ENCODE data around the gene OSBPL5.

OSBPL5 gene

DNA sequence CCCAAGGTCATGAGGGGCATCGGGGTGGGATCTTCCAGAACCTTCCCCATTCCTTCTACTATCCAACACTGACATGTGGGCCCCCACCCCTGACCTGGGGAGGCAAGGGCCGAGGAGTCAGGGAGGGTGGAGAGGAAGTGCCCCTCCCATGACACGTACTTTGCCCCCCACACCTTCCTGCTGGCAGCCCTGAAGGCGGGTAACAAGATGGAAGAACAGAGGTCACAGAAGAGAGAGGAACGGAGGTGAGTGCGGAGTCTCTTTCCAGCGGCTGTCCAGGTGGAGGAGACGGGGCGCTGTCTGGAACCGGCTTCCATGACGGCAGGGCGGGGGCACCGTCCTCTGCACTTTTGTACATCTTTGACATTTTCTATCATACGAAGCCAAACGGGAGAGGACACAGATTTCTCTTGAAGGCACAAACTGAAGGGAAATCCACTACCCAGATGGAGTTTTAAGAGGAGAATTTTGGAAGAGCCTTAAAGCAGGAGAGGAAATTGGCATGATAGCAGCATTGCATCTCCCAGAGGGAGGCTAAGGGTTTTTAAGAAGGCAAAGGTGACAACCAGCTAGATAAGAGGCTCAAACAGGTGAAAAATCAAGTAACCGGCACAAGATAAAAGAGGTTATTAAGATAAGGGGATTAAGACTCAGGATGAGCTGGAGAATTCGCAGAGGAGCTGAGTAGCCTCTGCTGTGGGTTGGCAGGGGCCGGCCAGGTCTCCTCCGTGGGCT, 16.7 kb downstream of the OSBPL5 start:
- no peak for DNase-seq

DNA sequence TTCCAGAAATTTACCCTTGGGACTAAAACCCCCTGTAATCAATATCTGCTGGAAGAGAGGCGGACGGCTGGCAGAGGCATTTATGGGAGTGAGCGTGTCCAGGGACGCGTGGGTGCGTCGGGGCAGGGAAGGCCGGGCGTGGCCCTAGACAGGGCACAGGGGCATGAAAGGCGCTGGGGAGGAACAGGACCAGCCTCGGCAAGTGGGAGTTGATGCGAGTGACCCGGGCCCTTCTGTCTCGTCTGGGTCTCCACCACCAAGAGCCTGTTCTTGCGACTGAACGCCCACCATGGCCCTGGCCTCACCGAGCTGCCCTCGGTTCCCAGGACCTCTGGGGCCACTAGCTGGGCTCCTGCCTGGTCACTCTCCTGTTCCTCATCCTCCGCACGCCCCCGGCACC, 17.5 kb downstream of the OSBPL5 start:
- DNase-seq, result no peak

DNA sequence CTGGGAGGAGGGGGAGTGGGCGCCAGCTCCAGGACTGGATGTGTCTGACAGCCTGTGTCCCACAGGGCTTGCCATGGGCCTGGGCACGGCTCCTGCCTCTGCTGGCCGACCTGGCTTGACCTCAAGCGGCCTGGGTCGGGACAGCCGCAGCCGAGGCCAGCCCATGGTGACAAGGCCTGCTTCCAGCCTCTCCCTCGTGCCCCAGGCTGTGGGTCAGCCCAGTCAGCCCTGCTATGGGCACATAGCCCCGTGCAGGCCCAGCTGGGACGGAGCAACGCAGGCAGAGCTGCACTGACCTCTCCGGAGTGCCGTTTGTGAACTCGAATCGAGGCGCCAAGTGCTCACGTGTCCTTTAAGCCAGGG, 17.9 kb downstream of the OSBPL5 start:
- DNase-seq, result no peak

DNA sequence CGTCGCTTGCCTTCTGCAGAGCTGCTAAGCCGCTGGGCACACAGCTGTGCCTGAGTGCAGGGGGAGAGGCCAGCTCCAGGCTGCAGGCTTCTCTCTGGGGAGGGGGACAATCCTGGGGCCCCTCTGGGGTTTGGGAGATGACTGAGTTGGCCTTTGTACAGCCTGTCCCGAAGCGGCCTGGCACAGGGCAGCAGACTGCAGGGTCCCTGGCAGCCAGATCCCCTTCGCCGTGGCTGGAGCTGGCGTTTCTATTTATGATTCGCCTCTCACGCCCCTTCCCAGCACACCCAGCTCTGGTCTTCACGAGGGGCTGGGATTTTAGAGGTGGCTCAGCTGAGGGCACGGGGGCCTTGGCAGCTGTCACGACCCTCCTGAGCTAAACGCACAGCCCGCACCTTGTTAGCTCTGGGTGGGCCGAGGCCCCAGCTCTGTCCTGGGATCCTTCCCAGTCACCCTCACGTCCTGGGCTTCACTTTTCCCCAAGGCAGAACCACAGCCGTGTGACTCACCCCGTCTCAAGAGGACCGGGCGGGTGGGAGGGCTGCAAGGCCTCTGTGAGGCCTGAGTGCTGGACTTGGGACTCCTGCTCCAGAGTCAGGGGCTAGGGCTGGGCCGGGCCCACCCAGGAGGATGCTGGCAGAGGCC, 18.4 kb downstream of the OSBPL5 start:
- no peak for DNase-seq

DNA sequence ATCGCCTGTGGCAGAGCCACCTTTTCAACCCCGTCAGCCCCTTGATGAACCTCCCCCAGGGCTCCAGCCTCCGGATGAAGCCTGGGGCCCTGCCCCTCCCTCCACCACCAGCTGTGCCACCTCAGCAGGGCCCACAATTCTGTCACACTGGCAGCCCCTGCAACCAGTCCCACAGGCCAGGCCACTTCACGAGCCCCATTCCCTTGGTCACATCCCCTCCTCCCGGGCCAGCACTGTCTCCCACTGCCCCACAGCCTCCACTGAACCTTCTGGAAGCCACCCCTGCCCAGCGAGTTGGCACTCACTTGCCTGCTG, 19.9 kb downstream of the OSBPL5 start:
- DNase-seq, result no peak

DNA sequence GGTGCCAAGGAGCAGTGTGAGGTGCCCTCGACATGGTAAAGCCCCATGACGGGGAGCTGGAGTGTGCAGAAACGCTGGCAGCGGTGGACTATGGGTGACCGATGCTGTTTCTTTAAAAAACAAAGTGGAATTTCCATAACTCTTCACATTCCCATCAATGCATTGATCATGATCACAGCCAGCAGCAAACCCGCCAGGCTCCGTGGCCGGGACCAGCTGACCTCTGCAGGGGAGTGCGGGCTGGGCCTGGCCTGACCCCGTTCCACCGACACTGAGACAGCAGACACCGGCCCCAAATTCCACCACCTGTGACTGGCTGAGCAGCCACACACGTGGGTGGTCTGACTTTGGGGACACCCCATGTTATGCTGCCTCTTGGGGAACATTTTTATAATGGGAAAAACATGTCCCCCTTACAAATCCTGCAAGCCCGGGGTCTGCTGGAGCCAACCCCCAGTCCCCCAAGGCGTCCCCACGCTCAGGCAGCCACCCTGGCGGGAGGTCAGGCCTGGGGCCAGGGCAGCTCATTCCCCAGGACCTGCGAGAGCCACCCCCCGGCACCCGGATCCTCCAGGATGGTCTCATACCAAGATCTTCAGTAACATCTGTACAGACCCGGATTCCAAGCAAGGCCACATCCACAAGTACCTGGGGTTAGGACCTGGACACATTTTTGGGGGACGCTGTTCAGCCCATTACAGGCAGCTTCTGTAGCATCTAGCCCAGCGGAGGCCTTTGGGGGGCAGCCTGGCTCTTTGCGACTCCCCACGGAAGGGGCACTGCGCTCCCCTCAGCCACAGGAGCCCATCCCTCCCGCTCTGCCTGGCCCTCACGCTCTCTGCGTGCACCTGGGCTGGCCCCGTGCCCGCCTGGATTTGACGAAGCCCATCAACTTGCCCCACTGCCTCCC, 20.6 kb downstream of the OSBPL5 start:
- no peak for DNase-seq

DNA sequence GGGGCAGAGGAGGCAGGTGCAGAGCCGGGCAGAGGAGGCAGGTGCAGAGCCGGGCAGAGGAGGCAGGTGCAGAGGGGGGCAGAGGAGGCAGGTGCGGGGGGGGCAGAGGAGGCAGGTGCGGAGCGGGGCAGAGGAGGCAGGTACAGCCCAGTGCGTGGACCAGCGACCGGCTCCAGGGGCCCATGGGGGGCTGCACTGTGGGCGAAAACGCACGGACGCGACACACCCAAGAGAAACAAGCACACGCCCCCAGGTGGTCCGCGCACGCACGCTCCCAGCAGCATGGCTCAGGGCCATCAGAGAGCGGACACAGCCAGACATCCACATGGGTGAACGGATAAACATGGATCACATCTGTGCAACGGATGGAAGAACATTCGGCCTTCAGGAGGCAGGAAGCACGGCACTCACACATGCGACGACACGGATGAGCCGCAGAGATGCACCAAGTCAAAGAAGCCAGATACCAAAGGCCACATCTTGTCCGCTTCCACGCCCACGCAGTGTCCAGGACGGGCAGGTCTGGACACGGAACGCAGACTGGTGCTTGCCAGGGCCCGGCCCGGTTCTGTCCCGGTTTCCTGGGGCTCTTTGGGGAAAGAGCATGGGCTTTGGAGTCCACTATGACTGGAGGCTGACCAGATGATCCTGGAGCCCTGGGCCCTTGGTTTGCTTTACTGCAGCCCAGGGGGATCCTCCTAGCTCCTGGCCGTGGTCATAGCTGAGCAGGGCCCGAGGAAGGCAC, 21.8 kb downstream of the OSBPL5 start:
- DNase-seq, result no peak

DNA sequence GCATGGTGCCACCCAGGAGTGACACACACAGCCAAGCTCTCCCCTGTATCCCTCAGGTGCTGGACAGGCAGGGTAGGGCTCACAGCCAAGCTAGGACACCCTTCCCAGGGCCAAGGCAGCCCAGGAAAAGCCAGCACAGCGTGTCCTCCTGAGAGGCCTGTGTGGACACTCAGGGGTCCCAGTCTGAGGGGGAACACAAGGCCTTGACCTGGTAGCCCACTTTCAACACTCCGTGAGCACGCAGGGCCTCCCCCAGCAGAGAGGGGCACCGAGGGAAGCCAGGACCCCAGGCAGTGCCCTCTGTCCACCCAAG, 24.9 kb downstream of the OSBPL5 start:
- DNase-seq, result no peak

DNA sequence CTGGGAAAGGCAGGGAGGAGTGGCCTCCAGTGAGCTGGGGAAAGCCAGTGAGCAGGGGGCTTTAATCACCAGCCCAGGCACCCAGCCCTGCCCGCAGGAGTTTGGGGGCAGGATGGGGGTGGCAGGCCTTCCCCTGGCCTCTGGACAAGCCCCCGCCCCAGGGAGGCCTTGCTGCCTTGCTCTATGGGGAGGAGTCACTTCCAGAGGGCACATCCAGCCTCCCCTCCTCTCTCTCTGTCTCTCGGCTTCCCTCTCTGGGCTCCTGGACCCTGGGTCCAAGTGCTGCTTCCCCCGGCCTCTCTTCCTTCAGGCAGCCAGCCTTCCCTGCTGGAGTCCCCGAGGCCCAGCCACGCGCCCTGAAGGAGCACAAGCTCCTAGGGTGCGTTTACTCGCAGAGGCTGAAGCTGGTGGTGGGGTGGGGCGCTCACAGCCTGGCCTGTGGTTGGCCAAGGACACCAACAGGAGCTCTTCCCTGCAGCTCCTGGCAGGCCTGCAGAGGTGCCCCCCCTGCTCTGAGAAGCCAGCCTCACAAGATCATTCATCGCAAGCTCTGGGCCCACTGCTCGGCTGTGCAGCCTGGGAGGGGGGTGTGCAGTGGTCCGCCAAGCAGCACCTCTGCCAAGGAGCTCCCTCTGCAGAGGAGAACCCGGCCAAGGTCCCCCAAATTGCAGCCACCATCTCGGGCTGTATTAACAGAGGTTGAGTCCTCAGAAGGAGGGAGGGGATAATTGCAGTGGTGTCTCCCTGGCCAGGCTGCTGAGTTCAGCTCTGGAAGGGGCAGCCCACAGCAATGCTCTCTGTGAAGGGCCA, 25.4 kb downstream of the OSBPL5 start:
- no peak for DNase-seq

DNA sequence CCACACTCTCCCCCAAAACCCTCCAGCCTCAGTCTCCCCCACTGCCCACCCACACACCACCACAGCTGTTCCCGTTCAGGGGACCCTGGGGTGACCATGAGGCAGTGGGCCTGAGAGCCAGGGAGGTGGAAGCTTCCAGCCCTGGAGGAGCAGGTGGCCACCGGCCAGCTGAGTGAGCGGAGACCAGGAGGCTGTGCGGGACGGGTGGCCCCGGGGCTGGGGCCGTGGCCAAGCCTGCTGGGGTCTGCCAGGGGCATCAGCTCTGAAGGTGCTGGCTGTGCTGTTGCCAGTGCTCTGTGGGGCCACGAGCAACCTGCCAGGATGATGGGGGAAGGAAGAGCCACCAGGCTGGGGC, 26.0 kb downstream of the OSBPL5 start:
- no peak for DNase-seq

DNA sequence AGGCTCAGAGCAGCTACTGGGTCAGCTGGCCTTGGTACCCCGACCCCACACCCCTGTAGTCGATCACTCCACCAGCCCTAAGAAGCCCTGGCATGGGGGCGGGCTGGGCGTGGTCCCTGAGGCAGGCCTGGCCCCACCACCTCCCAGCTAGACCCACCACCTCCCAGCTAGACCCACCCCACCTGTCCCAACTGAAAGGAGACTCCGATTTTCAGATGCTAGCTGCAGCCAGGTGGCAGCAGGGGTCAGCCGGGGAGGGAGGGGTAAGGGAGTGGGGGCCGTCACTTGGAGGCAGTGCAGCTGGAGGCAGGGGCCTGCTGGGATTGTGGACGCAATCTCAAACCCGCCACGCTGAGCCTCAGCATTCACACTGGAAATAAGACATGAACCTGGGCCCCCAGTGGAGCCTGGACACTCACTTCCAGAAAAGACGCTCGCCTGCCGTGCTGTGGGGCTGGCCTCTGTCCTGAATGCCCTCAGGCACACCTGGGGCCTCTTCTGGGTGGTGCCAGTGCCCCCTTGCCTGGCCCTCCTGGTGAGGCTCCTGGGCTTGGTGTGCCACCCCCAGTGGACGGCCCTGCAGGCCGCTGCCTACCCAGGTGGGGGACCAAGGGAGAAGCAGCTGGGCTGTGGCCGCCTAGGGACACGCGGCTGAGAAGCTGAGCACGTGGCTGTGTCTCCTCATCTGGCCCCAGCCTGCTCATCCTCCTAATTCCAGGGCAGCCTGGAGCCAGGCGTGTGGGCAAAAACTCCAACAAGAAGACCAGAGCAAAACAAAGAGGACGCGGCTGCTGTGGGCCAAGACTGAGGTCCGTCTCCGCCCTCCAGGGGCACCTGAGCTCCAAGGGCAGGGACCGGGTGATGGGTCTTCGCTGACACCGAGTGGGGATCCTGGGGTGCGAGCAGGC, 26.7 kb downstream of the OSBPL5 start:
- DNase-seq, result no peak

DNA sequence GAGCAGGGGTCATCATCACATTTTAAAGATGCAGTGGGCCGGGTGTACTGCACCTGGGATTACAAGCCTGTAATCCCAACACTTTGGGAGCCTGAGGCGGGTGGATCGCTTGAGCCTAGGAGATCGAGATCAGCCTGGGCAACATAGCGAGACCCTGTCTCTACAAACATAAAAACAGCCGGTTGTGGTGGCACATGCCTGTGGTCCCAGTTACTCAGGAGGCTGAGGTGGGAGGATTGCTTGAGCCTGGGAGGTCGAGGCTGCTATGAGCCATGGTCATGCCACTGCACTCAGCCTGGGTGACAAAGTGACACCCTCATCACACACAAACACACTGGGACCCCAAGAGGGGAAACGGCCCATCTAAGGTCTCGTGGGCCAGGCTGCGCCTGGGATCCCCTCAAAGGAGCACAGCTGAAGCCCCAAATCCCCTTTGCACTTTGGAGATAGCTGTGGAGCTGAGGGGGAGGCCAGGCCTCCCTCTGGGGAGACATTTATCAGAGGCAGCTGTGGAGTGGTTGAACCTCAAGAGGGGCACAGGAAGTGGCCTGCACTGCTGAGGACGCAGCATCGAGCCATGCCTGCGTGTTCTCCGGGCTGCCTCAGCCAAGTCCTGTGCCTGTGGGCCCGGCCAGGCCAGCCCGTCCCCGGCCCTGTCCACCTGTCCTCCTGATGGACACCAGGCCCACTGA, 27.5 kb downstream of the OSBPL5 start:
- no peak for DNase-seq

DNA sequence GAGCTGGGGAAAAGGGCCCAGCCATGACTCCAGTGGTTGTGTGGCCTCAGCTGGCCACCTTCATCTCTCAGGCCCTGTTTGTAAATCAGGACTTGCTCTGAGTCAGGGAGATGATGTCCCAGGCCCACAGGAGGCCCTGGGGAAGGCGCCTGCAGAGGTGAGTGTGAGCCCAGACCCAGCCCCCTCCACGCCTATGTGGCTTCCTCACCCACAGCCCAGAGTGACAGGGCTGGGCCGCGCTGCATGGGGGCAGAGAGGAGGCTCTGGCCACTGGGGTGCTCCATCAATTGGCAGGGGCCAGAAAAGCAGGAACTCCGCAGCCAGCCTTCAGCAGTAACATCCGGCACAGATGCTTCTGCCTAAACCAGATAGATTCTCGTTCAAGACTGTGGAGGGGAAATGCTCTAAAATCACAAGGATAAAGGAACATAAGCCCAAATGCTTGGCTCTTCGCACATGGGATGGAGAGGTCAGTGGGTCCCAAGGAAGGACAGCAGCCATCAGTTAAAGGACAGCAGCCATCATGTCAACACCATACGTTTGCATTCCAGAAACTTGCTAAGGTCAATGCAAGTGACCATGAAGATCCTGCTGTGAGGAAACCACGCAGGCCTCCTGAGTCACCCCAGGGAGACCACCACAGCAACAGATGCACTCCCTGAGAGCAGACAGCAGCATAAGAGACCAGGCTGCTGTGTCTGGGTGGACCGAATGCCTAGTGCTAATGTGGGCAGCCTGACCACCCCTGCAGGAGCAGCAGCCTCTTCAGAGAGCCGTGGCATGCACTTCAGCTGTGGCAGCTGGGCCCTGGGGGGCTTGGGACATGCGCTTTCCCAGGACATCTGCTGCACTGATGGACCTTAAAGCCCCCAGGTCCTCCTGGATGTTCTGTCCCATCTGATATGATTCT, 28.3 kb downstream of the OSBPL5 start:
- DNase-seq, result no peak

DNA sequence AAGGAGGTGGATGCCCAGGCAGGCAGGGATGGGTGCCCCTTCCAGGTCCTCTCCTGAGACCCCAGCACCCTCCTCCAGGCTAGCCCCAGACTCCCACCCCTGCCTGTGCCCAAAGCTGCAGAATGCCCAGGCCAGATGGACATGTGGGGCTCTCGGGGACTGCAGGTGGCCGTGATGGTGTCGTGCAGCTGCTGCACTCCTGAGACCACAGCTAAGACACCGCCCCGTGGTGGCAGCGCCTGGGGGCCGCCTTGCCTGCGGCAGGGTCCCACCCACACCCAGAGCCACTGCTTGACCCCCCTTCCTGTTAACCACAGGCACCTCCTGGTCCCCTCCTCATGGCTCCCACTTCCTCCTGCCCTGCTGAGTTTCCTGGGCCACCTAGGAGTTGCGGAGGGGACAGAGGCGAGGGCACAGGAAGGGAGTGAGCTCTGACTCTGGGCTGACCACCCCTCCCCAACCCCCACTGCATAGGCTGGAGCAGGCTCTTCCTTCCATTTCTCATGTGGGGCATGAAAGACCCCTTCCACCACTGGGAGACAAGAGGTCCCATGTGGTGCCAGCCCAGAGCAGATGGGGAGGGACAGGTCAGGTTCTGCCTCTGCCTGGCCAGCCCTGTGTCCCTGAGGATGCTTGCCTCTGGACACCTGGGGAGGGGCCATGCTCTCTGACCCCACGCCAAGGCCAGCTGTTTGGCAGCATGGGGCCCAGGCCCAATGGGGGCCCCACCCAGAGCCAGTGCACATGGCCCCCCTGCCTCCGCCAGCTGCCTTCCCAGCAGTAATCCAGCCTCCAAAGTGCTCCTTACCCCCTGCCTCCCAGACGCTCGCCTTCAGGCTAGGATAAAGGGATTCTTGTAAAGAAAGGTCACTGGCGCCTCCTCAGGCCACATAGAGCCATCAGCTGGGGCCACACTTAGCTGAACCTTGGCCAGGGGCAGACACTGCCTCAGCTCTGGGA, 29.3 kb downstream of the OSBPL5 start:
- no peak for DNase-seq

DNA sequence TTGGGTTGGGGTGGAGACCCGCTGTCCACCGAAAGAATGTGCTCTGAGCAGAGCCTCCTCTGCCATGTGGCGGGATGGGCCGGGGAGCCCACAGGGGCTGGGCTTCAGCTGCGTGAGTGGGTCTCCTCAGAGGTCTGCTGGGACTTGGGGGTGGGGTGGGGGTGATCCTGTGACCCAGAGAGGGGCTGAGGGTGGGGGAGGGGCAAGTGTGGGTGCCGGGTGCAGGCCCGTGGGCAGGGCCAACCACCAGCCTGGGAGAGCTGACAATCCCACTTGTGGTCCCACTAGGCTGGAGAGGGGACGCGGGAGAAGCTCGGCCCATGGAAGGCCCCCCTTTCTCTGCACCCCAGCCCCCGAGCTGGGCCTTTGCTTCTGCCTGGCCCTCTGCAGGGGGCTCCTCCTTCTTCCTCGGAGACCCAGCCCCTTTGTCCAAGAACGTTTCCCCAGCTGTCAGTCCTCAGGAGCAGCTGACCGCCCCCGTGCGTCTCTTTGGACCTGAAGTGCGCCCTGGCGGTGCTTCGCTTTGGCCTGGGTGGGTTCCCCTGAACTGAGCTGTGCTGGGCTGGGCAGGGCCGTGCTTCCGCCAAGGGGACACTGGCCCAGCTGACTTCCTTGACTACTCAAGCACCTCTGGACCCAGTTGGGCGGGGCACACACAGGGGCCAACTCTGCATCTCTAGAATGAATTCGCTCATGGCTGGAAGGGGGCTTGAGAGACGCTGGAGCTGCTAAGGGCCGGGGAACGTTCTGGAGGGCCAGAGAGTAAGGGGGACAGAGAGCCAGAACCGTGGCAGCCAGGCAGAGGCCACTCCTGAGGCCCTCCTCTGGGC, 30.2 kb downstream of the OSBPL5 start:
- no peak for DNase-seq

DNA sequence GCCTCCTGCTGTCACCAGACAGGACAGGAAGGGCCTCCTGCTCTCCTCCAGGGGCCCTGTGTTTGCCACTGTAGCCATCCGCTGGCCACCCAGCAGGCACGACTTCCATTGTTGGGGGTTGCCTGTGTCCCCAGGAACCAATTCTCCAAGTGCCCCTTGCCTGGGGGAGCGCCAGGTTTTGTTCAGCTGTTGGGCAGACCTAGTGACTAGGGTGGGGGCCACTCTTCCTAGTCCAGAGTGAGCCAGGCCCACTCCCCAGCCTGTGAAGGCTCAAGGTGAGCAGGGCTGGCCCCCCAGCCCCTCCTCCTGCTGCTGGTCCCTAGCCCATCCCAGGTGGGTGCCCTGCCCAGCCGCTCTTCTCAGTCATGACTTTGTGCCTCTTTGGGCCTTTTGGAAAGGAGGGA, 30.9 kb downstream of the OSBPL5 start:
- no peak for DNase-seq

All from NCI-H774 (cell line).